ENCODE results near the gene IFT43.

The IFT43 gene

DNA sequence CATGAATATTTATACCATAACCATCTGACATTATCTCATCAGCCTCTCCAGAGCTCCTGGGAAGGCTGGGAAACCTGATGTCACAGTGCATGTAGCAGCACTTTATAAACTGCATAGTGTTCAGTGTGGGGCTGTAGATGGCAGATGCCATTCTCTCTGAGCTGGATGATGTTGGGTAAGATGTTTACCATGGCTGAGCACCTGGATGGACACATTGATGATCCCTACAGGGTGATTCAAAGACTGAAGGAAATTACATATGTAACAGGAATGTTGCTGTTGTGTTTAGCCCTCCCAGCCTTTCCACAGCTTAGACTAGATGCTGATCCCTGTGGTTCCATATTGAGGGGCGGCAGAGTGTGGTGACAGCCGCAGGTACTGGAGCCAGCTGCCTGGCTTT, 37.4 kb downstream of the IFT43 start:
- H3K27me3 ChIP-seq (ENCODE audit: control insufficient read depth in 1 of 2, insufficient read depth in 2 of 2, low read length in 2 of 2) = no peaks in the 10 kb centered on the region
- no peak overlapping the region for H3K4me3 ChIP-seq (ENCODE audit: low read depth in 1 of 2, low read length in 2 of 2)
- H3K27ac ChIP-seq (ENCODE audit: low read depth, low read length) = no peak overlapping the region
- H3K9me3 ChIP-seq (ENCODE audit: low read length) = no peaks in the 10 kb centered on the region
- H3K36me3 ChIP-seq (ENCODE audit: insufficient read depth, low read length) = no peaks in the 10 kb centered on the region
- no peaks in the 10 kb centered on the region for H3K4me1 ChIP-seq (ENCODE audit: insufficient read depth, low read length)
- H3K9ac ChIP-seq (ENCODE audit: low read length) = no peak overlapping the region

DNA sequence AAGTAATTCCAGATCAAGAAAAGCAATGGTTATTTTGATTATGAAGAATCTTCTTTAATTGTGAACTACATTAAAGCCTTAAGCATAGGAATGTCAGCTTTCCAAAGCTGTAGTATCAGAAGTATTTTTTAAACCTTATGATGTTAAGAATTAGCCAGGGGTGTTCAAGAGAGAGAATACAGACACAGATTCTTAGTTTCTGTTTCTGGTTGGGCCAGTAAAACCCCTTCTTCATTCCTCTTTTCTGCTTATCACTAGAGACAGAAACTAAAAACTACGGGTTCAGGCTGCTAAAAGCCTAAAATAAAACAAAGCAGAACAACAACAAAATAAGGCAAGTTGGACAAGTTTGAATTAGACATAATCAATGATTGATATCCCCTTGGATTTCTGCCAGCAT, 38.2 kb downstream of the IFT43 start:
- Histone ChIP-seq H3K9me3 (ENCODE audit: low read length) (no peaks in the 10 kb centered on the region), H3K27ac (ENCODE audit: low read depth, low read length) (no peak overlapping the region), H3K4me3 (ENCODE audit: low read depth in 1 of 2, low read length in 2 of 2) (no peak overlapping the region), H3K9ac (ENCODE audit: low read length) (no peak overlapping the region), H3K27me3 (ENCODE audit: control insufficient read depth in 1 of 2, insufficient read depth in 2 of 2, low read length in 2 of 2) (no peaks in the 10 kb centered on the region), H3K4me1 (ENCODE audit: insufficient read depth, low read length) (no peaks in the 10 kb centered on the region), H3K36me3 (ENCODE audit: insufficient read depth, low read length) (no peaks in the 10 kb centered on the region)

DNA sequence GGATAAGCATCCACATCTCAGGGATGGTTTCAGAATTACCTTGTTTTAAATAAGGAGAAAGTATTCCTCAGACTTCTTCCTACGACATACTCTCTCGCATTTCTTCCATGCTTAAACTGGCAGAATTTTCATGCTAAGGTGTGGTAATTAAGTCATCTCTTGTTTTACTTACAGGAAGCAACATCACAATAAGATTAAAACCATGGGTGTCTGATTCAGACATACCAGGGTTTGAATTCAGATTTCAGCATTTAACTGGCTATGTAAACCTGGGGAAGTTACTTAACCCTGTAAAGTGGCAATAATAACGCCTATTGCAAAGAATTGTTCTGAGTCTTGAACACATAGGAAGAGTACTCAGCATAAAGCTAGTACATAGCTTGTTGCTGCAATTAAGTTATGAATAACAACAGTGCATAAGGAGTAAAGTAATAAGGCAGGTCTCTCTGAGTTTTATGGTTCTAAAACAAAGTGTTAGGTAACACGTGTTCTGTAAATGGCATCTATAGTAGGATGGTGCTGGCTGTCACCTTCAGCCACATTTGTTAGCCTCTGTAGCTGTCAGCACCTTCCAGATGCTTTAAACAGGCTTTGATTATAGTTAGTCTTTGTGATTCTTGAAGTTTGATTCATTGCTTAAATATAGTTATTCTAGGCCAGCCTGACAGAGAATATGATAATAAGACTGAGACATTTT, 38.8 kb downstream of the IFT43 start:
- no peak overlapping the region for H3K4me3 ChIP-seq (ENCODE audit: low read depth in 1 of 2, low read length in 2 of 2)
- no peaks in the 10 kb centered on the region for H3K36me3 ChIP-seq (ENCODE audit: insufficient read depth, low read length)
- H3K4me1 ChIP-seq (ENCODE audit: insufficient read depth, low read length) = no peaks in the 10 kb centered on the region
- H3K27me3 ChIP-seq (ENCODE audit: control insufficient read depth in 1 of 2, insufficient read depth in 2 of 2, low read length in 2 of 2) = no peaks in the 10 kb centered on the region
- no peaks in the 10 kb centered on the region for H3K9me3 ChIP-seq (ENCODE audit: low read length)
- H3K27ac ChIP-seq (ENCODE audit: low read depth, low read length) = no peak overlapping the region
- H3K9ac ChIP-seq (ENCODE audit: low read length) = no peak overlapping the region

DNA sequence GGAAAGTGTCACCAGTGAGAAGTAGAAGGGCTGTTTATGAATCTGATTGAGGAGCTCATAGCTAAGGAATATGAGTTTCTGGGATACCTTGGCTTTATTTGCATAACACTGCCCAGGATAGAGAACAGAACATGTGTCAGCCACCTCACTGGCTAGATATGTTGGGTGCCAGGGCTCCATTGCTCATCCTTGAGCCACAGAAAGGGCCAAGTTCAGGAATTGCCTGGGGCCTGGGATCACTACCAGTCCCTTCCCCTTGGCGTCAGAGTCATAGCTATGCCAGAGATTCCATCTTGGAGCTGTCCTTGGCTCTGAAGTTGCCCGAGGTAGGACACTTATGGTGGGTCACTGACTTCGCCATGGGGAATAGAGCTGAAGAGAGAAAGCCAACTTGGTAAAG, 49.0 kb downstream of the IFT43 start:
- Histone ChIP-seq H3K4me1 (ENCODE audit: insufficient read depth, low read length) (no peaks in the 10 kb centered on the region), H3K9ac (ENCODE audit: low read length) (no peak overlapping the region), H3K9me3 (ENCODE audit: low read length) (no peaks in the 10 kb centered on the region), H3K27ac (ENCODE audit: low read depth, low read length) (no peak overlapping the region), H3K36me3 (ENCODE audit: insufficient read depth, low read length) (peaks cover 9% of the 10 kb centered on the region), H3K27me3 (ENCODE audit: control insufficient read depth in 1 of 2, insufficient read depth in 2 of 2, low read length in 2 of 2) (no peaks in the 10 kb centered on the region), H3K4me3 (ENCODE audit: low read depth in 1 of 2, low read length in 2 of 2) (no peak overlapping the region)

DNA sequence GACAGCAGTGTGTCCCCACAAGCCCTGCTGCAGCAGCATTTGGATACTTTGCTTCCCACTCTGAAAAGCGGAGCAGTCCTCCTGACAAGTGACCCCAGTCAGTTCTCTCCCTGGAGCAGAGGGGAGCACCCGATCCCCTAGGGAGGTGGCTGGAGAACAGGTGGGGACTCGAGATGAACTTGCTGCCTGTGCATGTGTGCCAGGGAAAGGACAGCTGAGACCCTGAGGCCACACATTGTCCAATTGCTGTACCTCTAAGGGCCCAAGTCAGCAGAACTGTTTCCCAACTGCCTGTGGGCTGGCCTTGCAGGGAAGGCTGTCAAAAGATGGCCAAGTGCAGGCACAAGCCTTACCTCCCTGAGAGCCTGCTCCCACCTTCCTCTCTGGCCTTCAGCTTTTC, 55.1 kb downstream of the IFT43 start:
- H3K36me3 ChIP-seq (ENCODE audit: insufficient read depth, low read length) = peaks cover 4% of the 10 kb centered on the region
- no peak overlapping the region for H3K4me3 ChIP-seq (ENCODE audit: low read depth in 1 of 2, low read length in 2 of 2)
- no peaks in the 10 kb centered on the region for H3K27me3 ChIP-seq (ENCODE audit: control insufficient read depth in 1 of 2, insufficient read depth in 2 of 2, low read length in 2 of 2)
- H3K4me1 ChIP-seq (ENCODE audit: insufficient read depth, low read length) = no peaks in the 10 kb centered on the region
- H3K9me3 ChIP-seq (ENCODE audit: low read length) = no peaks in the 10 kb centered on the region
- no peak overlapping the region for H3K9ac ChIP-seq (ENCODE audit: low read length)
- H3K27ac ChIP-seq (ENCODE audit: low read depth, low read length) = no peak overlapping the region

DNA sequence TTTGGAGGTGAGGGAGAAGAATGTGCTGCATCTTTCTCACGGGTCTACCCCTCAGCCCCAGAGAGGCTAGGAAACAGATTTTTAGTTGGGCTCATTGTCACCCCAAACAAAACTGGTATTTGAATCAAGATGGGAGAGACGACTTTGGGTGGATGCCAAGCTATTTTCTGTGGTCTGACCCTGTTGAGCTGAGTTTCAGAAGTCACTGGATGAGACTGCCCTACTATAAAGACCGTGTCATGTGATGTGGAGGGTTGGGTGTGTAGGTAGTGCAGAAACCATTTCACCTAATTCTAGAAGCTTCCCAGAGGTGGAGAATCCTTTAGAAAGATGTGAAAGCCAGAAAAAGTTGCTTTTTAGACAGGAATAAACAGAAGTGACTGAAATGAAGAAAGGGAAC, 60.2 kb downstream of the IFT43 start:
- H3K9me3 ChIP-seq (ENCODE audit: low read length) = no peaks in the 10 kb centered on the region
- no peak overlapping the region for H3K27ac ChIP-seq (ENCODE audit: low read depth, low read length)
- peaks cover 4% of the 10 kb centered on the region for H3K36me3 ChIP-seq (ENCODE audit: insufficient read depth, low read length)
- H3K27me3 ChIP-seq (ENCODE audit: control insufficient read depth in 1 of 2, insufficient read depth in 2 of 2, low read length in 2 of 2) = no peaks in the 10 kb centered on the region
- no peaks in the 10 kb centered on the region for H3K4me1 ChIP-seq (ENCODE audit: insufficient read depth, low read length)
- H3K9ac ChIP-seq (ENCODE audit: low read length) = no peak overlapping the region
- H3K4me3 ChIP-seq (ENCODE audit: low read depth in 1 of 2, low read length in 2 of 2) = no peak overlapping the region

DNA sequence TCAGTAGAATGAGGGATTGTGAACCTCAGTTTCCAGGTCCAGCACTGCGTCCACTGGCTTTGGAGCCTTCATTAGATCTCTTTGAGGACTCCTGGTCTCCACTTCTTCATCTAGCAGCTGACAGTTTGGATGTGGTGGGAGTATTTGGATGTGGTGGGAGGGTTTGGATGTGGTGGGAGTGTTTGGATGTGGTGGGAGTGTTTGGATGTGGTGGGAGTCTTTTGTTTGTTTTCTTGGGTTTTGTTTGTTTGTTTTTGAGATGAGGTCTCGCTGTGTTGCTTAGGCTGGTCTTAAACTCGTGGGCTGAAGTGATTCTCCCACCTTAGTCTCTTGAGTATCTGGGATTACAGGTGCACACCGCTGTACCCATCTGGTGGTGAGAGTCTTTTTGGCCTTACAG, 64.7 kb downstream of the IFT43 start:
- H3K9me3 ChIP-seq (ENCODE audit: low read length) = no peaks in the 10 kb centered on the region
- H3K27me3 ChIP-seq (ENCODE audit: control insufficient read depth in 1 of 2, insufficient read depth in 2 of 2, low read length in 2 of 2) = no peaks in the 10 kb centered on the region
- H3K4me3 ChIP-seq (ENCODE audit: low read depth in 1 of 2, low read length in 2 of 2) = no peak overlapping the region
- no peak overlapping the region for H3K9ac ChIP-seq (ENCODE audit: low read length)
- no peaks in the 10 kb centered on the region for H3K36me3 ChIP-seq (ENCODE audit: insufficient read depth, low read length)
- H3K4me1 ChIP-seq (ENCODE audit: insufficient read depth, low read length) = no peaks in the 10 kb centered on the region
- no peak overlapping the region for H3K27ac ChIP-seq (ENCODE audit: low read depth, low read length)

DNA sequence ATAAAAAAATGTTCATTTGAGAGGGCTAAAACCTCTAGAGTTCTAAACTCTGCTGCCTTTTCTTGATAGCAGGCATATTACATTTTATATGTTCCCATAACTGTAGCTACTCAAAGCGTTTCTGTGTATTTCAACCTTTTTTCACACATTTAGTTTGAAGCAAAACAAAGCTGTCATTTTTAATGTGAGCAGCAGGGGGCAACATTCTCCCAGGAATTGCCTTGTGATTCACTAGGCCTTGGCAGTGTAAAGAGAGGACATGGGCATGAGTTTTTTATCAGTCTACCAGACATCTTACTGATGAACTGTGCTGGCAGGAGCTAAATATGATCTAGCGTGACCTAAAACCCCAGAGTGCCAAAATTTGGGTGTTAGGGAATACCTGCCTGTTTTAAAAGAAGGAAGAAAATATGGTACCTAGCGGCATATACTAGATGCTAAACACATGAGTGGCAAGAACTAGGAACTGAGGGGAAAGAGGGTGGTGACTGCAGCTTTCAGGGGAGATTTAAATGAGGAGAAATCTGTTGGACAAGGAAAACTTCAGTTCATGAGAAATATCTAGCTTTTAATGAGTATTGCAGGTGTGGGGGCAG, 65.3 kb downstream of the IFT43 start:
- Histone ChIP-seq H3K9ac (ENCODE audit: low read length) (no peak overlapping the region), H3K4me3 (ENCODE audit: low read depth in 1 of 2, low read length in 2 of 2) (no peak overlapping the region), H3K36me3 (ENCODE audit: insufficient read depth, low read length) (no peaks in the 10 kb centered on the region), H3K27me3 (ENCODE audit: control insufficient read depth in 1 of 2, insufficient read depth in 2 of 2, low read length in 2 of 2) (no peaks in the 10 kb centered on the region), H3K9me3 (ENCODE audit: low read length) (no peaks in the 10 kb centered on the region), H3K4me1 (ENCODE audit: insufficient read depth, low read length) (no peaks in the 10 kb centered on the region), H3K27ac (ENCODE audit: low read depth, low read length) (no peak overlapping the region)

DNA sequence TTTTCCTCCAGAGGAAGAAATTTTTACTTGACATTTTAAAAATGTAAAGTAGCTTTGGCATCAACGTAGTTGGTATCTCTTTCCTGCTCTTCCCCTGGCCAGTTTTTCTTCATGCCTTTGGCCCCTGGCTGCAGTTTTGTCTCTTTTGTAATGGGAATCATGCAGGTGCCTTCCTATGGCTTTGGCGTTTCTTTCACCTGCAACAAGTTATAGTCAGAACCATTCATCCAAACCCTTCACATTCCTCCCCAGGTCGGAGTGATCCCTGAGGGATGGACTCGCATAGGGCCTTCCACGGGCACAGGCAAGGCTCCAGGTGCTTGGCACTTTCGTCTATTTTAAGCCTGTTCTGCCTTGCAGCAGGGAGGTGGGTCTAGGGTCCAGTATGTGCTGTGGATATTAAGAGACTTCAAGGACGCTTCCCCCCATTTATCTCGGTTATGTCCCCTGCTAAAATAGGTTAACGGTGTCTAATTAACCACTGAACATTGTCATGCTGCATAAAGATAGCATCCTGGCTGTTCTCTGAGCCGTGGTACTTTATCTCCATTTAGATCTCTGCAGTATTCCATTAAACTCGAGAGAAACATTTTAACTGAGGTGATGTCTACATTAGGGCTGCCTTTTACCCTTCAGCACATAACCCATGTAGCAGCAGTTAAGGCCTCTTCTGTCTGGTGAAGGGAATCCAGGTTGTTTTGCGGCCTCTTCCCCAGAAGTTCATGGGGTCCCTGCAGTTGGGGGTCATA, 66.3 kb downstream of the IFT43 start:
- Histone ChIP-seq H3K9me3 (ENCODE audit: low read length) (no peaks in the 10 kb centered on the region), H3K4me3 (ENCODE audit: low read depth in 1 of 2, low read length in 2 of 2) (no peak overlapping the region), H3K27ac (ENCODE audit: low read depth, low read length) (no peak overlapping the region), H3K9ac (ENCODE audit: low read length) (no peak overlapping the region), H3K36me3 (ENCODE audit: insufficient read depth, low read length) (no peaks in the 10 kb centered on the region), H3K4me1 (ENCODE audit: insufficient read depth, low read length) (no peaks in the 10 kb centered on the region), H3K27me3 (ENCODE audit: control insufficient read depth in 1 of 2, insufficient read depth in 2 of 2, low read length in 2 of 2) (no peaks in the 10 kb centered on the region)

DNA sequence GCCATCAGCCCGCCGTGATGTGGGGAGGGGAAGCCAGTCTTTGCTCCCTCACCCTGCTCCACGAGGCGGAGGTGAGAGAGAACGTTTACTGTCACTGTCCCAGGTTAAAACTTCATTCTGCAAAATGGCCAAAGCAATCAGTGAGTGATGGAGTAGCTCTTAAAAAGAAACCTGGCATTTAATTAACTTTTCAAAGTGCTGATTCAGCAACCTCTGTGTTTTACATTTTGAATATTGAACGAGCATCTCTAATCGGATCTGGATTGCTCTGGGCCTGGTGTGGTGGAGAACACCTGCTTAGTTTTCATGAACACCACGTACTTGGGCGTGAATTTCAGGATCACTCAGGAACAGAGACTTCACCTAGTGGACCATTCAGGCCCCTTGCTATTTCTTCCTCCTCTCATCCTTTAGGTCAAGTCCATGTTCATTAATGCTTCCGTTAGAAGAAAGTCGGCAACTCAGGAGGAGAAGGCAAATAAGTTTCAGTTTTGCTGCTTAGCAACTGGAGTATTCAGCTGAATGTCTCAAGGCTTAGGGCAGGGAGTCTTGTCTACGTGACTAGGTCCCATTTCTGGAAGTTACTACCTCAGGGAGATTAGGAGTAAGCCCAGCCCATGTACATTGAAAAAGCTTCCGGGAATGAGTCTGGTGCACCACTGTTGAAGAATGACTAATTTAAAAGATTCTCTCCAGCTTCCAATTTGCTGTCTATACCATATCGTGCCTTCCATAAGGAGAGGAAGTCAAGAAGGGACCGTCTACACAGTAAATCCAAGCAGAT, 68.2 kb downstream of the IFT43 start:
- no peaks in the 10 kb centered on the region for H3K27me3 ChIP-seq (ENCODE audit: control insufficient read depth in 1 of 2, insufficient read depth in 2 of 2, low read length in 2 of 2)
- no peak overlapping the region for H3K27ac ChIP-seq (ENCODE audit: low read depth, low read length)
- no peak overlapping the region for H3K4me3 ChIP-seq (ENCODE audit: low read depth in 1 of 2, low read length in 2 of 2)
- no peaks in the 10 kb centered on the region for H3K4me1 ChIP-seq (ENCODE audit: insufficient read depth, low read length)
- H3K9me3 ChIP-seq (ENCODE audit: low read length) = no peaks in the 10 kb centered on the region
- no peak overlapping the region for H3K9ac ChIP-seq (ENCODE audit: low read length)
- peaks cover 3% of the 10 kb centered on the region for H3K36me3 ChIP-seq (ENCODE audit: insufficient read depth, low read length)

DNA sequence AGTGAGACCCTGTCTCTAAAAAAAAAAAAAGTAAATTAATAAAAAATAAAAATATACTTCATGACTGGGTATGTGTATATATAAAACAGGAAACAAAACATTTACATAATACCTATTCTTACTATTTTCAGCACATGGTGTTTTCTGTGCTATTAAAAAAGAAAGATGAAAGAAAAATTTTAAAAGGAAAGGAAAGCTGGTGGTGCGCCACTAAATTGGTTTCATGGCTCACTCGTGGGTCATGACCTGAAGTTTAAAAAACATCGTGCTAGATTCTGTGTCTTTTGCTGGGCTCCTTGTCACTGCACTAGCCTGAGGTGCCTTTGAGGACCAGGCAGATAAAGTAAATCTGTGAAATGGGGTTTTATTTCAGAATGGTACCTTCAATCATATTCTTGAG, 69.8 kb downstream of the IFT43 start:
- Histone ChIP-seq H3K4me1 (ENCODE audit: insufficient read depth, low read length) (no peaks in the 10 kb centered on the region), H3K36me3 (ENCODE audit: insufficient read depth, low read length) (peaks cover 12% of the 10 kb centered on the region), H3K27me3 (ENCODE audit: control insufficient read depth in 1 of 2, insufficient read depth in 2 of 2, low read length in 2 of 2) (no peaks in the 10 kb centered on the region), H3K27ac (ENCODE audit: low read depth, low read length) (no peak overlapping the region), H3K4me3 (ENCODE audit: low read depth in 1 of 2, low read length in 2 of 2) (no peak overlapping the region), H3K9me3 (ENCODE audit: low read length) (no peaks in the 10 kb centered on the region), H3K9ac (ENCODE audit: low read length) (no peak overlapping the region)
